NCI-H446 treated with DMSO at 0.1 percent for 48 hours (cell line): ENCODE data around the gene POGLUT2.
"Not testable (repeated sequence)": the region's sequence is repeated elsewhere in the genome, so short reads cannot be mapped to it uniquely, and the experiment has no call there.

Experiments
- DNase-seq: peaks from one replicate; lab custom pipeline; 2025; lab: John Stamatoyannopoulos, UW

POGLUT2 gene

DNA sequence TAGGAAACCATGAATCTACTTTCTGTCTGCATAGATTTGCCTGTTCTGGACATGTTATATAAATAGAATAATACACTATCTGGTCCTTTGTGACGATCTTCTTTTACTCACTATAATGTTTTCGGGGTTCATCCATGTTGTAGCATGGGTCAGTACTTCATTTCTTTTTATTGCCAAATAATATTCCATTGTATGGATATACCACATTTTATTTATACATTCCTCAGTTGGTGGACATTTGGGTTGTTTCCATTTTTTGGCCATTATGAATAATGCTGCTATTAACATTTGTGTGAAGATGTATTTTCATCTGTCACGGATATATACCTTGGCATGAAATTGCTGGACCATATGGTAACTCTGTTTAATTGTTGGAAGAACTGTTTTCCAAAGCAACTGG, 6.9 kb upstream of the POGLUT2 start:
- DNase-seq = no peak

DNA sequence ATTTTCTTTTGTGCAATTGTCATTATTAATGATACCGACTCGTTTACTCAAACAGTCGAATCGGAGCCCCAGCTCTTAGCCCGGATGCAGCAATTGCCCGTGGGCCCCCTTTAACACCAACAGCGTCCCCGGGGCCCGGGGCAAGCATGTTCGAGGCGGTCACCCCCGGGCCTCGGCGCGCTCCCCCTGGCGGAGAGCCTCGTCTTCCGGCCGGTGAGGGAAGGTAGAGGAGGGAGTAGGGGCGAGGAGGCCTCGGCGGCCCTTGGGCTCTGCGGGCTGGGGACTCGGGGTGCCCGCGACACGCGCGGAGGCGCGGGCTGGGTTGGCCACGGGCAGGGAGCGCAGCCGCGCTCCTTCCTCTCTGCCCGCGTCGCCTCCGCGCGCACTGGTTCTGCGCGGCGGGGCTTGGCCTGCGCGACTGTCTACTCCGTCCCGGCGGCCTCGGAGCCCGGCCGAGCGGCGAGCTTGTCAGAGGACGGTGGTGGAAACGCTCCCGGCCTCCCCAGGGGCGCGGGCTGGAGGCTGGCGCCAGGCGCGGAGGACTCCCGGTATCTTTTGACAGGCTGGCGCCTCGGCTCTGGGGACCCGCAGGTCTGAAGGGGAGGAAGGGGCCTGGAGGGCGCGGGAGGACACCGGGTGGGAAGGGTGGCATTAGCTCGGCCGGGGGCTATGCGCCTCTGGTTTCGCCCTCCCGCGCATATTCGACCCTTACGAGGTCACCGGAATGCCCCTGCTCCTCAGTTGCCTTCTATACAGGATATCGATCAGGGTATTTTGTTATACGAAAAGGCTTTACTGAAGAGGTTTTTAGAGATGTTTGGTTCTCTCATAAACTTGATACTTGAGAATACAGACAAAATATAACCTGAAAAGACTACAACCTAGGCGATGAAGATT, 1.6 kb upstream of the POGLUT2 start:
- DNase-seq = peak; percentile 9

DNA sequence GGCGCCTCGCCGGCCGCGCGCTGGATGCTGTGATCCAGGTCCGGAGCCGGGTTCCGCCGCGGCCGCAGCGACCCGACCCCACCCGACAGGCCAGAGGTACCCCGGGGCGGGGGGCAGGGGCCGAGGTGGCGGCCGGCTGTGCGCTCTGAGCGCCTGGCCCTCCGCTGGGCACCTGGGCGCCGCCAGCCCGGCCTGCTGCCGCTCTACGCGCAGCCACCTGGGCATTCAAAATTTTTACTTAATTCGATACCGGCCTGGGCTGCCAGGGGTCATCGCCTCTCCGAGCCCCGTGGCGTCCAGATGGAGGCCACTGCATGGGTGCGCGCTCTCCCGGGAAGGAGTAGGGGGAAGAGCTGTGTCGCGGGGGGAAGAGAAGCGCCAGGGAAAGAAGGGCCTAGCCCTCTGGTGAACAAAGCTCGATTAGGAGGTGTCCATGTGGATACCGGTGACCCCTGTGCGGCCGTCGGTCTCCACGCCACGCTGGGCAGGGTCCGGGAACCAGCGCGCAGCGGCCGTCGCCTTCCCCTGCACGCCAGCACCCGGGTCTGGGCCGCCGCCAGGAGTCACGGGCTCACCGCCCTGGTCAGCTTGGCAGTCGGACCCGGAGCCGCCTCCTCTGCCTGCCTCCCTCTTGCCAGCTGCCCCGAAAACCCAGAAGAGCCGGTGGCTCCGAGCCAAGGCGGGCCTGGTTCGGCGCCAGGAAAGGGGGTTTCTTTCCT, 809 bp upstream of the POGLUT2 start:
- DNase-seq = no peak

DNA sequence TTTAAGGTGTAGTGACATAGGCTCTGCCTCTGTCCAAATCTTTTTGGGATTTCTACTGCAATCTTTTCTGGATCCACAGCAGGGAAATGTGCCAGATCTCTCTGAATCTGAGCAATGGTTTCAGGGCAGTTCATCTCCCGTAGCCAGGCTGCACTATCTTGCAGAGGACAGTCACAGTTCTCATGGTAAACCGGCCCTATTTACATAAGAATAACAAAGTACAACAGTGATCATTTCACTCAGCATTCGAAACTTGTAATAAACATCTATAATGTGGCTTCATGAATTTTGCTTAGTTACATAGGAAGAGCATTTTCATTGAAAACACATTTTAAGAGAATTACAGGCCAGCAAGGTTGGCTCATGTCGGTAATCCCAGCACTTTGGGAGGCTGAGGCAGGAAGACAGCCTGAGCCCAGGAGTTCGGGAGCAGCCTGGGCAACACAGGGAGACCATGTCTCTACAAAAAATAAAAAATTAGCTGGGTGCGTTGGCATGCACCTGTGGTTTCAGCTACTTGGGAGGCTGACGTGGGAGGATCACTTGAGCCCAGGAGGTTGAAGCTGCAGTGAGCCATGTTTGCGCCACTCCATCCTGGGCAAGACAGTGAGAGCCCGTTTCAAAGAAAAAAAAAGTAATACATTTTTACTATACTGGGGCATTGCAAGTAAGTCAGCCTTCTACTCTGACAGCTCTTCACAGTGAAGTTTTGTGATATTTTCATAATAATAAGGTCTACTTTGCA, 5.0 kb downstream of the POGLUT2 start:
- DNase-seq = no peak

DNA sequence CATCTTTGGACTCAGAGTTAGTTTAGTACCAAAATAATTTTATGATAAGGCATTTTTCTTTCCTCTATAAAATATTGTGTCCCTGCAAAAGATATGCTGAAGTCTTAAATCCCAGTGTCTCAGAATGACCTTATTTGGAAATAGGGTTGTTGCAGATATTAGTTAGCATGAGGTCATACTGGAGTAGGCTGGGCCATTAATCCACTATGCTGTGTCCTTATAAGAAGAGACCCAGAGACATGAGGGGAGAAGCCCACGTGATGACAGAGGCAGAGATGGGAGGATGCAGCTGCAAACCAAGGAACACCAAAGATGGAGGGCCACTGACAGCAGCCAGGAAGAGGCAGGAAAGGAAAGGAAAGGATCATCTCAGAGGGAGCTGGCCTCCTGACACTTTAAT, 6.4 kb downstream of the POGLUT2 start:
- DNase-seq = no peak

DNA sequence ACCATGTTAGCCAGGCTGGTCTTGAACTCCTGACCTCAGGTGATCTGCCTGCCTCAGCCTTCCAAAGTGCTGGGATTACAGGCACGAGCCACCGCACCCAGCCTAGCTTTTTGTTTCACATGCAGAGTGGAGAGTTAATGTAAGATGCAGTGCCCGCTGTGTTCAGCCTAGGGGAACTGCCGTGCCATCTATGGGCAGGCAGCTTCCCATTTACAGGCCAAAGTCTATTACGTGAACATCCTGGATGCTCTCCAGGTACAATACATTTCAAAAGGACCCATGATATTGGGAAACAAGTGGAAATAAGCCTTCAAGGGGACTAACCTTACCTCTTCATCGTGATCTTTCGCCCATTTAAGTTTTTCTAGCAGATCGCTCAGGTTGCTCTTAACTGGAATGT, 10.1 kb downstream of the POGLUT2 start:
- DNase-seq = no peak

DNA sequence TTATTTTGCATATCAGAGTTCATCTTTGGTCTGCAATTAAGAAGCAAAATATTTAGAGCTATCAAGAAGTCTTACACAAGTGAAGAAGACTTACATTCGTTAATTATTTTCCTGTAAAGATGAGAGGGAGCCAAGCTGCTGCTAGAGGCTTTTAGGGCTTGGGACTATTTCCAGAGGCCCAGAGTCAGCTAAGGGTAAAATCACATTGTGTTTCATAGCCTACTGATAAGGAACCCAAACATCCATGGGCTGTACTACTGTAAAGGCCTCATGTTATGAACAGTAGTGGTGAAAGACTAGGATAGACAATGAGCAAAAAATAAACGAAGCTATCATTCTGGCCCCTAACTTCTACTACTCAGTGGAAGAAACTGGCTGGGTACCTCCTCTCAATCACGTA, 14.3 kb downstream of the POGLUT2 start:
- no peak for DNase-seq

DNA sequence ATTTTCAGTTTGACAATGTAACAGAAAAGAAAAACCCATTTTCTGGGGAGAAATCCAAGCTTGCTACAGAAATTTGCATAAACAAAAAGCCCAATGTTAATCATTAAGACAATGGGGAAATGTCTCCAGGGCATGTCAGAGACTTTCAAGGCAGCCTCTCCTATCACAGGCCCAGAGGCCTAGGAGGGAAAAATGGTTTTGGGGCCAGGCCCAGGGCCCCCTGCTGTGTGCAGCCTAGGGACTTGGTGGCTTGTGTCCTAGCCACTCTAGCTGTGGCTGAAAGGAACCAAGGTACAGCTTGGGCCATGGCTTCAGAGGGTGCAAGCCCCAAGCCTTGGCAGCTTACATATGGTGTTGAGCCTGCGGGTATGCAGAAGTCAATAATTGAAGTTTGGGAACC, 17.2 kb downstream of the POGLUT2 start:
- DNase-seq = no peak

DNA sequence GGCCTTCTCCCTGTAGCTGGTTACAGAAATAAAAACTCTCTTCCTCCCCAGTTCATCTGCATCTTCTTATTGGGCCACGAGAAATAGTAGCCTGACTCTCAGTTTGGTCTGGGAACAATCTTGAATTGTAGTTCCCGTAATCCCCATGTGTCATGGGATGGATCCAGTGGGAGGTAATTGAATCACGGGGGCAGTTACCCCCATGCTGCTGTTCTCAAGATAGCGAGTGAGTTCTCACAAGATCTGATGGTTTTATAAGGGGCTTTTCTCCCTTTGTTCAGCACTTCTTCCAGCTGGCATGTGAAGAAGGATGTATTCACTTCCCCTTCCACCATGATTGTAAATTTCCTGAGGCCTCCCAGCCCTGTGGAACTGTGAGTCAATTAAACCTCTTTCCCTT, 18.1 kb downstream of the POGLUT2 start:
- not testable (repeated sequence) for DNase-seq

DNA sequence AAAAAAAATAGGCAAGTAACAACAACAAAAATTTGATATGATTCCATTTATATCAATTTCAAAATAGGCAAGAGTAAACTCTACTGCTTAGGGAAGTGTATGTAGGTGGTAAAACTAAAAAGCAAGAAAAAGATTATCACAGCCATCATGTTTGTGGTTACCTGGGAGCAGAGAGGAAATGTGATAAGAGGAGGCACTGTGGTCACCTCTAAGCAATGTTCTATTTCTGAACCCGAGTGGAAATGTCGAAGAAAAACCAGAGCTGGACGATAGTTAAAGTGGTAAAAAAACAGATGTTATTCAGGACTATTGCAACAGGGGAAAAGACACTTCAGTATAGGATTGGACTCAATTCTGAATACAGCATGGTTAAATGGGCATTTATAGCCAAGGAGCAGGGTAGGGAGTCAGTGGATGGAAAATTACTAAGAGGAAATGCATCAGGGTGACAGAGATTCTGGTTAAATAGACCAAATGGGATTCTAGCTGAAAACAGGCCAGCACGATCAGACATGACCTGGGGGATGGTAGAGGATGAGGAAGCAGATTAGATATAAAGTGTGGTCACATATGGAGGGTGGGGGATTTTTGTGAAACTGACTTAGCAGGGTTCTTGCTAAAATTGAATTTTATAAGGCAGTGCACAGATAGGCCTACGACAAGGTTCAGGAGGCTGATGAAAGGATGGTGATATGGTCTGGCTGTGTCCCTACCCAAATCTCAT, 19.2 kb downstream of the POGLUT2 start:
- no peak for DNase-seq

DNA sequence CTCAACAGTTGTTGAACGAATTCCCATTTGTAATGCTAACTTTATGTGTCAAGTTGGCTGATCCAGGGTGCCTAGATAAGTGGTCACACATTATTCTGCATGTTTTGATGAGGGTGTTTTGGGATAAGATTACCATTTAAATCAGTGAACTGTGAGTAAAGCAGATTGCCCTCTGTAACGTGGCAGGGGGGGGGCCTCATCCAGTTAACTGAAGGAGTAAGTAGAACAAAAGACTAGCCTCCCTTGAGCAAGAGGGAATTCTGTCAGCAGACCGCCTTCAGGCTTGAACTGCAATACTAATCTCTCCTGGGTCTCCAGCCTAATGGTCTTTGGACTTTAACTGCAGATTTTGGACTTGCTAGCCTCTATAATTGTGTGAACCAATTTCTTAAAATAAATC, 21.0 kb downstream of the POGLUT2 start:
- DNase-seq = no peak

DNA sequence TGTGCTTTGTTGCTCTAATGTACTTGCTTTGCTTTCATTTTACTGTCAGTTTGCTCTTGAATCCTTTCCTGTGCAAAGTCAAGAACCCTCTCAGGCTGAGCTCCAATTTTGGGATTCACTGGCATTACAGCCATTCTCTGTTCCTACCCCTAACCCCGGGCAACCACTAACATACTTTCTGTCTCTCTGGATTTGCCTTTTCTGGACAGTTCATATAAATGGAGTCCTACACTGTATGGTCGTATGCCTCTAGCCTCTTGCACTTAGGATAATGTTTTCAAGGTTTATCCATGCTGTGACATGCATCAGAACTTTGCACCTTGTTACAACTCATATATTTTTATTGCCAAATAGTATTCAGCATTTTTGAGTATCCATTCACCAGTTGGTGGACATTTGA, 22.5 kb downstream of the POGLUT2 start:
- DNase-seq = no peak

DNA sequence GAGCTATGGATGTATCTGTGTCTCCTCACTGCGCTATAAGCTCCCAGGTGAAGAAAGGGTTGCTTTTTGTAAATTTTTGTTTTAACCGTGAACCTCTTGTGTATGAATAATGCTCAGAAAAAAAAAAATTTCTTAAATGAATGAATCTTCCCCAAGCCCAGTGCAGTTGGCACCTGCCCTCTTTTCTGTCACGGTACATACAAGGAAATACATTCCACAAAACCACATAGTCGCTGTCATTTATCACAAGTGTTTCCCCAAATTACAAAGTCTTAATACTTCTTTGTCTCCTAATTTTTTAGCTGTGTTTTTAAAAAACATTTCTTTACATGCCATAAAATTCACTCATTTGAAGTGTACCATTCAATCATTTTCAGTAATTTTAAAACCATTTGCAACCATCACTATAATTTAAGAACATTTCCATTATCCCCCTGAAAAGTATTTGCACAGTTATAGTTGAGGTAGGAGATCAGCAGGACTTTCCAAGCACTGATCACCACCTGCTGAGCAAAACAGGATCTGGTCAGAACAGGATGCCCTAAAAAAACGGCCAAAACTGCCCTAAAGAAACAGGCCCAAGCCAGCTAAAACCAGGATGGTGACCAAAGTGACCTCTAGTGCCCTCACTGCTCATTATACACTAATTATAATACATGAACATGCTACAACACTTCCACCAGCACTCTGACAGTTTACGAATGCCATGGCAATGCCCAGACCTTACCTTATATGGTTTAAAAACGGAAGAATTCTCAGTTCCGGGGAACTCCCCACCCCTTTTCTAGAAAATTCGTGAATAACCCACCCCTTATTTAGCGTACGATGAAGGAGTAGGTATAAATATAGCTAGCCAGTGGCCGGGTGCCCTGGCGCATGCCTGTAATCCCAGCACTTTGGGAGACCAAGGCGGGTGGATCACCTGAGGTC, 23.9 kb downstream of the POGLUT2 start:
- DNase-seq = no peak

DNA sequence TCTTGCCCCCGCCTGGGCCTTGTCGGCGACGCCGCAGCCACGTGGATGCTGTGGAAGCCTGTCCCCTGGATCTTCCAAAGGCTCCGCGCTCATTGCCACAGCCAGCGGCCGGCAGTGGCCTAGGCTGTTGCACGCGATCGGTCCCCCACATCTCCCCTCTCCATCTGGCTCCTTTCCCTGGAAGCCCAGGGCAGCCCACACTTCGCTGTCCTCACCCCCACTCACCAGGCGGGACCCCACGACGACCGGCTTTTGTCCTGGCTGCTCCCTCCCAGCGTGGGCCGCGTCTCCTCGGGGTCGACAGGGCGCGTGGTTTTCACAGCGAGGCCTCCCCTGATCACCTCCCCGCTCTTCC, 24.6 kb downstream of the POGLUT2 start:
- no peak for DNase-seq

DNA sequence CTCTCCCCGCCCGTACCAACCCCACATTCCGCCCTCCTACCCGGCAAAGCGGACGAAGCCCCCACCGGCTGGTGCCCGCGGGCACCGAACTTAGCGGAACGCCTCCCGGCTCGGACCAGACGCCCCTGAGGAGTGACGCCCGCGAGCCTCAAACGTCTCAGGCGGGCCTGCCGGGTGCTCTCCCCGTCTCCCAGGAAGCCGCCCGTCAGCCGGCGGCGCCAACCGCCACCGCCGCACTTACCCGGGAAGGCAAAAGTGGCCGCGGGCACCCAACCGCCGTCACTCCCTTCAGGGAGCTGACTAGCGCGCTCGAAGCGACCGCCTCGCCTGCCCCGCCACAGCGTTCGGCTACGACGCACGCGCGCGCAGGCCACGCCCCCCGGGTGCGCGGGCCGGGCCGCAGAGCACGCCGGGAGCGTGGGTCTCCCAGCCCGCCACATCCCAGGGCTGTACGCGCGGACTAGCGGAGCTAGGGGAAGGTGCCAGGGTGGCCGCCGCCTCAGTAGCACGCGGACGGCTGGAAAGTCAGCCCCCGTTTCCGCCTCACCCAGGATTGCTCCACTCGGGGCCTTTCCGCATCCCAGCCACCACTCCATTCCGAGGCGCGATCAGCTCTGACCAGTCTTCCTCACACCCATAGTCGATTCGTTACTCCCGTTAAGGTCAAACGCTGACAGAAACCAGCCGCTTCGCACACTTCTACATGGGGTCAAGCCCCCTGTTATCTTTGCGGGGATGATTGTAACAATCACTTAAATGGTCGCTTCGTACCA, 25.1 kb downstream of the POGLUT2 start, which contains the start of gene TEX30:
Gene TEX30 (minus strand): TSS at position 346 of the 773 bp plus-strand sequence. CDS start 3,760 bp downstream, outside the sequence.
- DNase-seq = peak; percentile 58

DNA sequence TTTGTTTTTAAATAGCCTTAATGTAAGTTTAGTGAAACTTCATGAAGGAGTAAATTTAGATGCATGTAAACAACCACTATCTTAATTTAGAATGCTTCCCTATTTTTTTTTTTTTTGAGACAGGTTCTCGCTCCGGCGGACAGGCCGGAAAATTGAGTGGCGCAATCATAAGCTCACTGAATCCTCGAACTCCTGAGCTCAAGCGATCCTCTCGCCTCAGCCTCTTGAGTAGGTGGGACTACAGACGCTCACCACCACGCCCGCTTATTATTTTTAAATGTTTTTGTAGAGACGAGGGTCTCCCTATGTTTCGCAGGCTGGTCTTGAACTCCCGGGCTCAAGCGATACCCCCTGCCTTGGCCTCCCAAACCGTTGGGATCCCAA, 26.7 kb downstream of the POGLUT2 start:
- no peak for DNase-seq

DNA sequence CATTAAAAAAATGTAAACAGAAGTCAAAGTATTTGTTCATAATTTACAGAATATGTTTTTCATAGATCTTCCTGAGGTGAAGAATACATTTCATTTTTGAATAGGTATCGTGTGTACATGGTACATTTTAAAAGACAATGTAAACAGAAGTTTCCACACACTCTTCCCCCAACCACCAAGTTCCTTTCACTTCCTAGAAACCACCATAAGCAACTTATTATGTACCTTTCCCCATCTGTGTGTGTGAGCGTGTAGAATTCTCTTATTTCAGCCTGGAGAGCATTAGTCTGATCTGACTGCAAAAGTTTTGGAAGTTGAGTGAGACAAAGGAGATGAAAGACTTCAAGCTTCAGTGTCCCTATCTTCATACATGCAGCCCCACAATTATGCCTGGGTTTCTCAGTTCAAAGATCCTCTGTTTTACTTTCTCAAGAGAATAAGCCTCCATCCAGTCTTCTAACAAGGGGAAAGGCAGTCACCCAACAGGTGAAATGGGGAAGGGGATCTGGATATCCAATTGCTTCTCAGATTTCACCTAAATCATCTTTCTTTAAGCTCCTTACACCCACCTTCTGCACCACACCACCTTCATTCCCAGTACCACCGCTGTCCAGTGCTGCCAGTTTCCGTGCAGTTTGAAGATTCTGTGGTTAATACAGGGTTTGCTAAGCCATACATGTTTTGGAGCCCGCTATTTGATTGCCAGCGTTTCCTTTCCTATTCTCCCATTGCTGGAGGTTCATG, 27.3 kb downstream of the POGLUT2 start:
- DNase-seq = no peak

DNA sequence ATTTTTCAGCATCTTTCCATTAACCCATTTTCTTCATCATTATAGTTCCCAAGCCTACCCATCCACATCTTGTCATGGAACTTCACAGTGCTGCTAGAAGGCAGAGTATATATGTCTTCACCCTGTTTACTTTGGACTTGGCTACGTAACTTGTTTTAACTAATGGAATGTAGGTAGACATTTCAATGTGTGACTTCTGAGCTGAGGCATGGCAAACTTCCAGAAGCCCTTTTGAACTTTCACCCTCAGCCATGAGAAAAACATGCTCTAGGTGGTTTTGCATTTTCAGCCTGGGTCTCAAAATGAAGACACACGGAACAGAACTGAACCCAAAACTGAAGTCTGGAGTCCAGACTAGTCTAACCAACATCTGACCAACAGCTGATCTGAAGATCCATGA, 28.3 kb downstream of the POGLUT2 start:
- no peak for DNase-seq

DNA sequence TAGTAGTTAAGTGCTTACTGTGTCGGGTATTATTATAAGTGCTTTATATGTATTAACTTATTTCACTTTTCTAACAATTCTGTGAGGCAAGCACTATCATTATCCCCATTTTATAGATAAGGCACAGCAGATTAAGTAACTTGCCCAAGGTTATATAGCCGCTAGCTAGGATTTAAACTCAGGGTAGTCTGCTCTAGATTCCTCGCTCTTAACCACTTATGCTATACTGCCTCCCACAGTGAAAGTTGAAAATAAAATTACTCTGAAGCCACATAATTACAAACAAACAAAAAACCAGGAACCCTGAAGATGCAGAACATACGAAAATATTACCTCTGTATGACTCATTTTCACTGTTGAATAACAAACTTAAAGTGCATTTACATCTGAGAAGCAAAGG, 29.1 kb downstream of the POGLUT2 start:
- DNase-seq = no peak
